IPS DF 6.9 (cell line): ENCODE data around the gene SLC5A1.

Experiments used
- DNase-seq: peaks from one replicate; pipeline ENCODE4 v3.0.0-alpha.2; 2013; ENCODE audit warnings: low read depth, low spot score
- H3K27ac ChIP-seq: one replicate; pipeline ENCODE4 v1.5.1; 2013; ENCODE audit warnings: low read length, control low read depth
- H3K27me3 ChIP-seq: 2 replicates; pipeline ENCODE4 v1.6.1; 2013; ENCODE audit warnings: mild to moderate bottlenecking, low read length; ENCODE audit not compliant: control insufficient read depth, insufficient read depth
- H3K36me3 ChIP-seq: 2 replicates; pipeline ENCODE4 v1.6.1; 2013; ENCODE audit warnings: low read length; ENCODE audit not compliant: control insufficient read depth, insufficient read depth
- H3K4me1 ChIP-seq: 2 replicates; pipeline ENCODE4 v1.6.1; 2013; ENCODE audit warnings: low read length; ENCODE audit not compliant: control insufficient read depth, insufficient read depth
- H3K4me3 ChIP-seq: 2 replicates; pipeline ENCODE4 v1.5.1; 2013; ENCODE audit warnings: mild to moderate bottlenecking, low read length
- H3K9me3 ChIP-seq: 2 replicates; pipeline ENCODE4 v1.6.1; 2013; ENCODE audit warnings: low read length, inconsistent platforms; ENCODE audit not compliant: control insufficient read depth, insufficient read depth
- WGBS: extraction: QIAGEN DNeasy Blood & Tissue Kit; methylation state at CpG from one replicate; pipeline ENCODE4 v1.1.7; 2013; ENCODE audit warnings: mixed read lengths, missing lambda C conversion rate; ENCODE audit not compliant: insufficient read length, insufficient coverage; 5-methylcytosine and 5-hydroxymethylcytosine counted together

SLC5A1 gene

GRCh38 chr22:32042924-32043323, at the start of gene SLC5A1:
Gene SLC5A1, plus strand, starts transcription at chr22:32043261. Its CDS starts 21 bp downstream, at chr22:32043282.
- Histone ChIP-seq H3K4me1 (no peaks in the 10 kb centered on the region), H3K4me3 (no peak within 1 kb of the TSS), H3K36me3 (no peaks in the 10 kb centered on the region), H3K27ac (no peak within 1 kb of the TSS), H3K9me3 (no peaks in the 10 kb centered on the region), H3K27me3 (no peaks in the 10 kb centered on the region)
- no peak for DNase-seq
- WGBS = no CpG with 5 or more reads among the region's 21 CpGs

GRCh38 chr22:31995046-31995445, 48.0 kb upstream of the SLC5A1 start:
- Histone ChIP-seq H3K27ac (no peak overlapping the region), H3K36me3 (no peaks in the 10 kb centered on the region), H3K4me1 (no peaks in the 10 kb centered on the region), H3K9me3 (no peaks in the 10 kb centered on the region), H3K4me3 (no peak overlapping the region), H3K27me3 (no peaks in the 10 kb centered on the region)
- no CpG with 5 or more reads among the region's 3 CpGs for WGBS
- no peak for DNase-seq

- no CpG with 5 or more reads among the region's 3 CpGs for WGBS
- H3K4me1 ChIP-seq = no peaks in the 10 kb centered on the region
- no peak for DNase-seq
- no peak overlapping the region for H3K4me3 ChIP-seq
- H3K36me3 ChIP-seq = no peaks in the 10 kb centered on the region
- H3K27me3 ChIP-seq = no peaks in the 10 kb centered on the region
- H3K9me3 ChIP-seq = no peaks in the 10 kb centered on the region
- no peak overlapping the region for H3K27ac ChIP-seq
Measured at GRCh38 chr22:31995807-31996206, 47.3 kb upstream of the SLC5A1 start.

GRCh38 chr22:31998784-31999385, 44.2 kb upstream of the SLC5A1 start:
- no peaks in the 10 kb centered on the region for H3K4me1 ChIP-seq
- no CpG with 5 or more reads among the region's 3 CpGs for WGBS
- H3K27ac ChIP-seq = no peak overlapping the region
- H3K36me3 ChIP-seq = no peaks in the 10 kb centered on the region
- no peaks in the 10 kb centered on the region for H3K27me3 ChIP-seq
- no peak overlapping the region for H3K4me3 ChIP-seq
- DNase-seq = no peak
- no peaks in the 10 kb centered on the region for H3K9me3 ChIP-seq

GRCh38 chr22:32000181-32000580, 42.9 kb upstream of the SLC5A1 start:
- WGBS = no CpG with 5 or more reads among the region's 1 CpG

GRCh38 chr22:32005453-32005852, 37.6 kb upstream of the SLC5A1 start:
- Histone ChIP-seq H3K36me3 (no peaks in the 10 kb centered on the region), H3K27ac (no peak overlapping the region), H3K4me3 (no peak overlapping the region), H3K27me3 (no peaks in the 10 kb centered on the region), H3K9me3 (no peaks in the 10 kb centered on the region), H3K4me1 (no peaks in the 10 kb centered on the region)
- DNase-seq = no peak
- no CpG with 5 or more reads among the region's 1 CpG for WGBS

More at GRCh38 chr22:32000181-32000580, 42.9 kb upstream of the SLC5A1 start:
- DNase-seq = no peak
- Histone ChIP-seq H3K27me3 (no peaks in the 10 kb centered on the region), H3K4me1 (no peaks in the 10 kb centered on the region), H3K9me3 (no peaks in the 10 kb centered on the region), H3K4me3 (no peak overlapping the region), H3K36me3 (no peaks in the 10 kb centered on the region), H3K27ac (no peak overlapping the region)

GRCh38 chr22:32013200-32013599, 29.9 kb upstream of the SLC5A1 start:
- no peaks in the 10 kb centered on the region for H3K9me3 ChIP-seq
- H3K27ac ChIP-seq = no peak overlapping the region
- no peak overlapping the region for H3K4me3 ChIP-seq
- no CpG with 5 or more reads among the region's 1 CpG for WGBS
- no peaks in the 10 kb centered on the region for H3K4me1 ChIP-seq
- H3K27me3 ChIP-seq = no peaks in the 10 kb centered on the region
- H3K36me3 ChIP-seq = no peaks in the 10 kb centered on the region
- no peak for DNase-seq

GRCh38 chr22:32016081-32016480, 27.0 kb upstream of the SLC5A1 start:
- H3K27me3 ChIP-seq = no peaks in the 10 kb centered on the region
- no peaks in the 10 kb centered on the region for H3K9me3 ChIP-seq
- H3K36me3 ChIP-seq = no peaks in the 10 kb centered on the region
- no peak overlapping the region for H3K27ac ChIP-seq
- DNase-seq = no peak
- WGBS = no CpG with 5 or more reads among the region's 5 CpGs
- no peaks in the 10 kb centered on the region for H3K4me1 ChIP-seq
- H3K4me3 ChIP-seq = no peak overlapping the region

GRCh38 chr22:32018056-32018455, 25.0 kb upstream of the SLC5A1 start:
- WGBS = no CpG with 5 or more reads among the region's 2 CpGs
- Histone ChIP-seq H3K9me3 (no peaks in the 10 kb centered on the region), H3K27ac (no peak overlapping the region), H3K27me3 (no peaks in the 10 kb centered on the region), H3K36me3 (no peaks in the 10 kb centered on the region), H3K4me1 (no peaks in the 10 kb centered on the region), H3K4me3 (no peak overlapping the region)
- DNase-seq = no peak

GRCh38 chr22:32020117-32020516, 22.9 kb upstream of the SLC5A1 start:
- no peak overlapping the region for H3K4me3 ChIP-seq
- no peaks in the 10 kb centered on the region for H3K9me3 ChIP-seq
- H3K4me1 ChIP-seq = no peaks in the 10 kb centered on the region
- no peak for DNase-seq
- H3K36me3 ChIP-seq = no peaks in the 10 kb centered on the region
- no peak overlapping the region for H3K27ac ChIP-seq
- no peaks in the 10 kb centered on the region for H3K27me3 ChIP-seq

GRCh38 chr22:32021716-32022115, 21.3 kb upstream of the SLC5A1 start:
- Histone ChIP-seq H3K27ac (no peak overlapping the region), H3K9me3 (no peaks in the 10 kb centered on the region), H3K4me3 (no peak overlapping the region), H3K4me1 (no peaks in the 10 kb centered on the region), H3K27me3 (no peaks in the 10 kb centered on the region), H3K36me3 (no peaks in the 10 kb centered on the region)
- no CpG with 5 or more reads among the region's 3 CpGs for WGBS
- no peak for DNase-seq
